Adrenal gland (tissue), 5 donors: Measurements from ENCODE around the gene RTL10.

Source experiments
- POLR2A ChIP-seq, 2 donors: fragments of 450-650 bp; IDR thresholded peaks; one replicate each; pipeline ENCODE4 v1.6.1; 2017; ENCODE audit warnings: antibody characterized with exemption in 2 of 2, mild to moderate bottlenecking in 2 of 2, moderate library complexity in 1 of 2
- TF ChIP-seq, protein P1 (sequence below), 6 experiments: fragments of 450-650 bp in 4 of 6; fragments of 200-600 bp in 2 of 6; sonication (generic) in 1 of 6; IDR thresholded peaks; 1 replicate in 5 of 6; 2 replicates in 1 of 6; pipeline versions ENCODE4 v1.5.1 to v1.8.0; 2016 to 2021; ENCODE audit warnings: antibody characterized with exemption in 6 of 6, mild to moderate bottlenecking in 2 of 6, moderate library complexity in 1 of 6
- donor health status: DM: no; HTN: no; CAD: no.

DNA sequence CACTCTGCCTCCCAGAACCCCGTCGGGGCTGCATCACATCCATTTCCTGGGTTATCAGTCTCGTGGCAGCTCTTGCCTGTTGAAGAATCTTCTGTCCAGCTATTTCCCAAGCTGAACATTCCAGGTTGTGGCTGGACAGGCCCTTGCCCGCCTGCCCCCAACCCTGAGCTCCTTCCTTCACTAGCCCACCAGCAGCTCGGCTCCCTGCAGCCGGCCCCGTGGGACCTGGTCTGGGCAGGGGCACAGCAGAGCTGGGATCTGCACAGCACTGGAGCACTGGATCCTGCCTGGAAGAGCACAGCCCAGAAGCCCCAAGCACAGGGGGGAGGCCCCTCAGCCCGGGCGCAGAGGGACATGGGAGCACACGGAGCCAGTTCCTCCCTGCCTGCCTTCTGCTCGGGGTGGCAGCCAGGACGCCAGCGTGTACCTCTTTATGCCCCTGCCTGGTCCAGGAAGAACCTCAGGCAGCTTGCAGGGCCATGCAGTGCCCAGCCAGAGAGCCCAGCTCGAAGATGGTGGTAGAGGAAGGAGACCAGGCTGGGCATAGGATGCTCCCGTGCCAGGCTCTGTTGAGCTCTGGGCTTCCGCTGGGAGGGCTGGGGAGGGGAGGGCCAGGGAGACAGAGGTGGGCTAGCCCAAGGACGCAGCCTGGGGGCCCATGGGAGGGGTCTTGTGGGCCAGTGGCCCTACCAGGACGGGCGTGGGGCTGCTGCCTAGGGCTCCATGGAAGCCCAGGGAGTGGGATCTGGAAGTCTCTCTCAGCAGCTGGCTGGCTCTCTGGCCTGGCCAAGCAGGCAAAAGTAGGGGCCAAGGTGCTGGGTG is 16.6 kb upstream of the RTL10 start:
- TF ChIP-seq, protein P1, sequence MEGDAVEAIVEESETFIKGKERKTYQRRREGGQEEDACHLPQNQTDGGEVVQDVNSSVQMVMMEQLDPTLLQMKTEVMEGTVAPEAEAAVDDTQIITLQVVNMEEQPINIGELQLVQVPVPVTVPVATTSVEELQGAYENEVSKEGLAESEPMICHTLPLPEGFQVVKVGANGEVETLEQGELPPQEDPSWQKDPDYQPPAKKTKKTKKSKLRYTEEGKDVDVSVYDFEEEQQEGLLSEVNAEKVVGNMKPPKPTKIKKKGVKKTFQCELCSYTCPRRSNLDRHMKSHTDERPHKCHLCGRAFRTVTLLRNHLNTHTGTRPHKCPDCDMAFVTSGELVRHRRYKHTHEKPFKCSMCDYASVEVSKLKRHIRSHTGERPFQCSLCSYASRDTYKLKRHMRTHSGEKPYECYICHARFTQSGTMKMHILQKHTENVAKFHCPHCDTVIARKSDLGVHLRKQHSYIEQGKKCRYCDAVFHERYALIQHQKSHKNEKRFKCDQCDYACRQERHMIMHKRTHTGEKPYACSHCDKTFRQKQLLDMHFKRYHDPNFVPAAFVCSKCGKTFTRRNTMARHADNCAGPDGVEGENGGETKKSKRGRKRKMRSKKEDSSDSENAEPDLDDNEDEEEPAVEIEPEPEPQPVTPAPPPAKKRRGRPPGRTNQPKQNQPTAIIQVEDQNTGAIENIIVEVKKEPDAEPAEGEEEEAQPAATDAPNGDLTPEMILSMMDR (IDR thresholded peaks at IDR 0.05): no peak
- no peak for TF ChIP-seq POLR2A (IDR thresholded peaks at IDR 0.05)
